Activated CD4-positive, alpha-beta memory T cell treated with anti-CD3 and anti-CD28 coated beads for 36 hours (primary cell): ENCODE data around the gene REXO1. TPM values are rescaled to one million over a fixed set of nuclear protein-coding genes. Genes with fewer than 3 reads are reported as not detected.
A peak's percentile ranks its signal among the peaks of the same experiment; 100 is the strongest.

Experiments
- CTCF ChIA-PET: fragments of 350-600 bp; sonication (Branson Sonifier 250); formaldehyde crosslinking; loops from one replicate; lab custom pipeline; 2021; ENCODE audit warnings: antibody characterized with exemption, inconsistent platforms; lab: Charles Lee
- POLR2A ChIA-PET: fragments of 350-600 bp; sonication (Branson Sonifier 250); formaldehyde crosslinking; loops from one replicate; lab custom pipeline; 2021; ENCODE audit warnings: antibody characterized with exemption; lab: Charles Lee
- DNase-seq: peaks from one replicate; pipeline ENCODE4 v3.0.0-alpha.2; 2020
- H3K27ac Mint-ChIP-seq: one replicate; pipeline ENCODE4 v1.8.0; 2021; ENCODE audit warnings: mixed read lengths
- H3K27me3 Mint-ChIP-seq: one replicate; pipeline ENCODE4 v1.8.0; 2021; ENCODE audit warnings: mixed read lengths
- H3K36me3 Mint-ChIP-seq: one replicate; pipeline ENCODE4 v1.8.0; 2021; ENCODE audit warnings: mixed read lengths
- H3K4me1 Mint-ChIP-seq: one replicate; pipeline ENCODE4 v1.8.0; 2021; ENCODE audit warnings: low read depth, mixed read lengths
- H3K4me3 Mint-ChIP-seq: one replicate; pipeline ENCODE4 v1.8.0; 2021; ENCODE audit warnings: mild to moderate bottlenecking, mixed read lengths
- H3K9me3 Mint-ChIP-seq: one replicate; pipeline ENCODE4 v1.8.0; 2021; ENCODE audit warnings: mixed read lengths
- intact Hi-C: fragments of 100-400 bp; cut with micrococcal nuclease; formaldehyde crosslinking; loops from one replicate; pipeline ENCODE4 v1.15.1; 2023
- total RNA-seq, 2 experiments: library from RNA; stranded (reverse); gene quantifications; one replicate each; pipeline ENCODE4 v1.2.3, GENCODE V29; 2021

The REXO1 gene
- total RNA-seq, 2 experiments from 2014 or later = 41.9 to 45.3 TPM

DNA sequence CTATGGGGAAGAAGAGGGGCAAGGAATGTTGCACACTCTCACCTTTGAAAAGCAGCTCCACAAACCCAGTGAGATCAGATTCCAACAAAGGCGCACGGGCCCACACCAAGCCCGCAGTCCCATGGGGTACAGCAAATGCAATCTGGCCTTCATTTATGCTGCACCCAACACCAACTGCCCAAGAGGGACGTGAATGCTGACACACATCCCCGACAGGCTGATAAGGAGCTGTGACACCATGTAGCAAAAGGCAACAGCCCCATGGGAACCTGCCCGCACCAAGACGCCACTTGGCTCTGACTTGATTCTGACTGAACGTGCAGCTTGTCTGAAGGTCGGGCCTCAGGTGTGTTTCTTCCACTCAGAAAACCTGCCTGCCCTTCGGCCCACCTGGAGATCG lies 17.3 kb downstream of the REXO1 start:
- H3K27ac Mint-ChIP-seq = no peak overlapping the region
- no peak for DNase-seq
- POLR2A ChIA-PET = no interaction called here
- peaks cover 2% of the 10 kb centered on the region for H3K36me3 Mint-ChIP-seq
- CTCF ChIA-PET = interaction anchor here (1.1 kb wide), 1 partner anchor 10 kb away, joined by 4 read pairs; no protein-coding TSS in a partner anchor
- H3K9me3 Mint-ChIP-seq = no peaks in the 10 kb centered on the region
- no peaks in the 10 kb centered on the region for H3K27me3 Mint-ChIP-seq
- peaks cover 4% of the 10 kb centered on the region for H3K4me1 Mint-ChIP-seq
- intact Hi-C loops = no loop called here
- H3K4me3 Mint-ChIP-seq = no peak overlapping the region

- H3K27me3 Mint-ChIP-seq = no peaks in the 10 kb centered on the region
- intact Hi-C loops = no loop called here
- H3K4me3 Mint-ChIP-seq = no peak overlapping the region
- ChIA-PET CTCF (interaction anchor here (1.1 to 1.8 kb wide), 2 partner anchors 10 to 43 kb away, joined by 4 read pairs; no protein-coding TSS in a partner anchor), POLR2A (no interaction called here)
- peaks cover 6% of the 10 kb centered on the region for H3K36me3 Mint-ChIP-seq
- H3K27ac Mint-ChIP-seq = no peak overlapping the region
- H3K4me1 Mint-ChIP-seq = no peaks in the 10 kb centered on the region
- no peak for DNase-seq
- no peaks in the 10 kb centered on the region for H3K9me3 Mint-ChIP-seq
These were observed 17.7 kb downstream of the REXO1 start for GRCh38 chr19:1830568-1830967.

DNA sequence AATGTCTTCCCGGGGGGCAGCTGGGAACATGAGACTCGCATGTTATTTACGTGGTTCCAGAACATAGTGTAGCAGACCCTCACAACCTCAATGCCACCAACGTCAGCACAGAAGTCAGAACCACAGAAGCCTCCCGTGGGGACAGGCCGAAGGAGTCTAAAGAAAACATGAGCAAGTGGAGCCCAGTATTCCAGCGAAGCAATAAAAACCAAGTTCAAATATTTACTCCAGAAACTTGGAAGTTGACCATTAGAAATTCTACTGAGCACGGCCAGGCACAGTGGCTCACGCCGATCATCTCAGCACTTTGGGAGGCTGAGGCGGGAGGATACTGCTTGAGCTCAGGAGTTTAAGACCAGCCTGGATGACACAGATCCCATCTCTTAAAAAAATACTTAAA lies 18.3 kb downstream of the REXO1 start:
- CTCF ChIA-PET = interaction anchor here (0.6 to 3.1 kb wide), 4 partner anchors 8 to 176 kb away, joined by 3 to 25 read pairs (median 4); no protein-coding TSS in a partner anchor
- Mint-ChIP-seq H3K4me3 (no peak overlapping the region), H3K4me1 (no peaks in the 10 kb centered on the region), H3K27ac (no peak overlapping the region), H3K27me3 (no peaks in the 10 kb centered on the region), H3K9me3 (no peaks in the 10 kb centered on the region), H3K36me3 (peaks cover 6% of the 10 kb centered on the region)
- POLR2A ChIA-PET = no interaction called here
- intact Hi-C loops = no loop called here
- DNase-seq = no peak

- H3K4me1 Mint-ChIP-seq = no peaks in the 10 kb centered on the region
- H3K27ac Mint-ChIP-seq = no peak overlapping the region
- H3K4me3 Mint-ChIP-seq = no peak overlapping the region
- H3K27me3 Mint-ChIP-seq = no peaks in the 10 kb centered on the region
- no peaks in the 10 kb centered on the region for H3K9me3 Mint-ChIP-seq
- ChIA-PET CTCF (interaction anchor here (1.8 to 3.1 kb wide), 2 partner anchors 9 to 41 kb away, joined by 4 to 25 read pairs; no protein-coding TSS in a partner anchor), POLR2A (no interaction called here)
- intact Hi-C loops = no loop called here
- H3K36me3 Mint-ChIP-seq = peaks cover 8% of the 10 kb centered on the region
- DNase-seq = no peak
These were observed 19.7 kb downstream of the REXO1 start for GRCh38 chr19:1828279-1829238.

DNA sequence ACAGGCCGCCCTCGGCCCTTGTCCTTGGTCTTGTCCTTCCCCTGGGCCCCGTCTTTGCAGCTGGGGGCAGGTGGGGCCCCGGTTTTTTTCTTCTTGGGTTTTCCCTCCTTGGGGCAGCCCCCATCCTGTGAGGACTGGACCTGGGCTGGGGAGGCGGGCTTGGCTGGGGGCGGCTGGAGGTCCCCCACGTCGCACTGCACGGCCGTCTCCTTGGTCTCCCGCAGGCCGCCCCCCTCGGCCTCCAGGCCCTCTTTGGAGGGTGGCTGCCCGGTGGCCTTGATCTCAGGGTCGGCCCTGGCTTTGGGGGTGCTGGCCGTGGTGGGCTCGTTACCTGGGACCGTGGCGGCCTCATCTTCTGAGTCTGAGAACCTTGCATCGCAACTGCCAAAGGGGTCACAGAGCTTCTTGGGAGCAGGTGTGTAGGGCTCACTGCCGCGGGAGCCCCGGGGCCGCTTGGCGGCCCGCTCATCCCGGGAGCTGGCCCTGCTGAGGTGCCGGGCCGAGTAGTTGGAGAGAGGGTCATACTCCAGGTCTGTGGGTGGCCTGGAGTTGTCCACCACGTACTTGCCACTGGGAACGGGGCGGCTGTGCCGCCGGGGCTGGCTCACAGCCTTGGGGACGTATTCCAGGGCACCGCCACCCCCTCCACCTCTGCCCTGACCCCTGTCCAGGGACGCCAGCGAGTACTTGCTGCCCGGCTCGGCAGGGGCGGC lies 20.6 kb downstream of the REXO1 start:
- Mint-ChIP-seq H3K4me1 (no peaks in the 10 kb centered on the region), H3K4me3 (no peak overlapping the region), H3K27ac (no peak overlapping the region), H3K9me3 (no peaks in the 10 kb centered on the region), H3K36me3 (peaks cover 10% of the 10 kb centered on the region), H3K27me3 (no peaks in the 10 kb centered on the region)
- no peak for DNase-seq
- intact Hi-C loops = no loop called here
- POLR2A ChIA-PET = no interaction called here
- CTCF ChIA-PET = interaction anchor here (0.6 to 3.5 kb wide), 4 partner anchors 10 to 155 kb away, joined by 3 to 25 read pairs (median 19); no protein-coding TSS in a partner anchor

GRCh38 chr19:1826557-1827521 lies 21.4 kb downstream of the REXO1 start:
- ChIA-PET CTCF (interaction anchor here (0.6 to 3.5 kb wide), 34 partner anchors 10 to 424 kb away, joined by 3 to 54 read pairs (median 6); partner anchors contain the start of genes ATP8B3 and MBD3), POLR2A (no interaction called here)
- H3K27ac Mint-ChIP-seq = no peak overlapping the region
- no peaks in the 10 kb centered on the region for H3K4me1 Mint-ChIP-seq
- no peaks in the 10 kb centered on the region for H3K9me3 Mint-ChIP-seq
- intact Hi-C loops = no loop called here
- no peaks in the 10 kb centered on the region for H3K27me3 Mint-ChIP-seq
- DNase-seq = no peak
- peaks cover 15% of the 10 kb centered on the region for H3K36me3 Mint-ChIP-seq
- no peak overlapping the region for H3K4me3 Mint-ChIP-seq

- Mint-ChIP-seq H3K36me3 (peaks cover 18% of the 10 kb centered on the region), H3K4me3 (no peak overlapping the region), H3K27me3 (no peaks in the 10 kb centered on the region), H3K9me3 (no peaks in the 10 kb centered on the region), H3K27ac (no peak overlapping the region), H3K4me1 (no peaks in the 10 kb centered on the region)
- CTCF ChIA-PET = interaction anchor here (0.6 to 3.5 kb wide), 41 partner anchors 11 to 932 kb away, joined by 3 to 54 read pairs (median 4); partner anchors contain the start of genes ATP8B3 and MBD3
- intact Hi-C loops = no loop called here
- POLR2A ChIA-PET = no interaction called here
- DNase-seq = peak; percentile 79
These were observed 22.2 kb downstream of the REXO1 start for GRCh38 chr19:1825909-1826556.

DNA sequence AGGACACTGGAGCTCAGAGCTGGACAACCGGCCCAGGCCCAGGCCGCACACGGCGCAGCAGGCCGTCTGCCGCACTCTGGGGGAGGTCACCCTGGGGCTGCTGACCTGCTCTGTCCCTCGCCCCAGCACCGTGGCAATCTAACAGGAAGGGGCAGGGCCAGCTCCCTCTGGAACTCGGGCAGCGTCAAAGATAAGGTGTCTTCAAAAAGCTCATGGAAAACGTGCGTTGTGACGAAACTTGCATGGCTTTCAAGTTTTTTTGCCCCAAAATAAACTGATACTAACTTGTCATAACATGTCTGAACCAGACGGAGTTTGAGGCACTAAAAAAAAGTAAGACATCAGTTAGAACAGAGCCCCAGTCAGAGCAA lies 24.0 kb downstream of the REXO1 start:
- no peak overlapping the region for H3K27ac Mint-ChIP-seq
- intact Hi-C loops = no loop called here
- no peak for DNase-seq
- ChIA-PET POLR2A (no interaction called here), CTCF (interaction anchor here (0.8 to 3.5 kb wide), 2 partner anchors 13 to 42 kb away, joined by 3 to 21 read pairs; no protein-coding TSS in a partner anchor)
- no peak overlapping the region for H3K4me3 Mint-ChIP-seq
- H3K4me1 Mint-ChIP-seq = no peaks in the 10 kb centered on the region
- H3K27me3 Mint-ChIP-seq = no peaks in the 10 kb centered on the region
- no peaks in the 10 kb centered on the region for H3K9me3 Mint-ChIP-seq
- peaks cover 21% of the 10 kb centered on the region for H3K36me3 Mint-ChIP-seq

- Mint-ChIP-seq H3K4me1 (no peaks in the 10 kb centered on the region), H3K27me3 (no peaks in the 10 kb centered on the region), H3K4me3 (no peak overlapping the region), H3K36me3 (peaks cover 21% of the 10 kb centered on the region), H3K27ac (no peak overlapping the region), H3K9me3 (no peaks in the 10 kb centered on the region)
- DNase-seq = no peak
- intact Hi-C loops = no loop called here
- POLR2A ChIA-PET = no interaction called here
- CTCF ChIA-PET = interaction anchor here (0.8 kb wide), 1 partner anchor 14 kb away, joined by 3 read pairs; no protein-coding TSS in a partner anchor
These were observed 24.6 kb downstream of the REXO1 start for GRCh38 chr19:1823539-1824251.

DNA sequence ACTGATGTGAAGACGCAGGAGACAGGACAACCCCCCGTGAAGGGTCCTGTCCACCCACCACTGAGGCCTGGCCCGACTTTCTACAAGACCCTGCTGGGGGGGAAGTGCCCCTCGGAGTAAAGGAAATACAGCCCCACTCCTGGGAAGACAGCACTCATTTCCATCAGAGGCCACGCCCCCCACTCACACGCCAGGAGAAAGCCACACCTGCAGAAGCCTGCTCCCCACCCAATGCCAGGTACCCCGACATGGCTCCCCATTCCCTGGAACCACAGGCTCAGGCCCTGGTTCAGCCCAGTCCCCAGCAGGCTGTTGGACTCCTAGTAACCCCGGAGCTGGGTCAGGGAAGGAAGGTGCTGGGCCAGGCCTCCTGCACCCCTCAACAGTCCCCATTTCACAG lies 25.3 kb downstream of the REXO1 start:
- intact Hi-C loops = no loop called here
- H3K27me3 Mint-ChIP-seq = no peaks in the 10 kb centered on the region
- H3K4me3 Mint-ChIP-seq = no peak overlapping the region
- ChIA-PET POLR2A (no interaction called here), CTCF (no interaction called here)
- H3K36me3 Mint-ChIP-seq = peaks cover 23% of the 10 kb centered on the region
- H3K9me3 Mint-ChIP-seq = no peaks in the 10 kb centered on the region
- H3K4me1 Mint-ChIP-seq = no peaks in the 10 kb centered on the region
- no peak for DNase-seq
- no peak overlapping the region for H3K27ac Mint-ChIP-seq
